ENCODE results near the gene LRPAP1. TPM values are rescaled to one million over a fixed set of nuclear protein-coding genes. Genes with fewer than 3 reads are reported as not detected.

The LRPAP1 gene
- polyA plus RNA-seq, 1 donor (not counting 4 experiments of a cell fraction or from before 2014, with no cell fraction given) = 121 TPM

DNA sequence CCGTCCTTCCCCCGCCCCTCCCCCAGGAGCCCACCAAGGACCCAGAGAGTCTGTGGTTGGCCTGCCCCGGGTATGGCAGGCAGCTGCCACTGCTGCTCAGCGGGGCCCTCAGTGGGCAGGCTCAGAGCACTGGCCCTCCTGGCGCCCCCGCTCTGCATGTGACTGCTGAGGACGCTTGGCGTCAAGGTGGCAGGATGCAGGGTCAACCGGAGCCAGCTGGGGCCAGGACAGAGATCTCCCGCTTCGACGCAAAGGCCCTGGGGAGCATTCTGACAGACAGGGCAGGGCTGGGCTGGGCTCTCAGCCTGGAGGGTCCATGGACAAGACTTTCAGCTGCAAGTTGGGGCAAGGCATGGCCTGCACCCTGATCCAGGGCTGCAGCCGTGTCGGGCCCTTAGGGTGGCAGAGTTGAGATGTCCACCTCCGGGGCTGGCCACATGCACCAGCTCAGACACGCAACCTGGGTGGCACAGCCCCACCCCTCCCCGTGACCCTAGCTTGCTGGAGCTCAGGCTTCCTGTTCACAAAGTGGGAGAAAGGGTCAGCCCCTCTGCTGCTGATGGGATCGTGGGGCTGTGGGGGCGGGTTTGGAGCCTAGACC, 30.3 kb downstream of the LRPAP1 start:
- DNase-seq (ENCODE audit: low read depth, low spot score) = no peak
- H3K9ac ChIP-seq (ENCODE audit: control insufficient read depth, extremely low read depth, insufficient read depth, low read length) = no peak overlapping the region
- dilution Hi-C loops (cut with MboI; ENCODE audit: extremely low pct_ligation_motif_present, low sequenced_read_pairs) = no loop called here
- no peaks in the 10 kb centered on the region for H4K20me1 ChIP-seq (ENCODE audit: control insufficient read depth, extremely low read depth, insufficient read depth, low read length)
- H3K36me3 ChIP-seq (ENCODE audit: control insufficient read depth in 2 of 2, extremely low read depth in 1 of 2, insufficient read depth in 2 of 2, low read length in 2 of 2) = peaks cover 4 to 10% of the 10 kb centered on the region in 2 experiments
- H3K79me2 ChIP-seq (ENCODE audit: control insufficient read depth, insufficient read depth, low read length) = peaks cover 4% of the 10 kb centered on the region
- H3K9me3 ChIP-seq (ENCODE audit: control insufficient read depth, low read depth, low read length) = no peaks in the 10 kb centered on the region
- no peak overlapping the region for H3K4me2 ChIP-seq (ENCODE audit: control insufficient read depth, extremely low read depth, insufficient read depth, low read depth, low read length)
- H2AFZ ChIP-seq (ENCODE audit: control insufficient read depth, low read length) = no peak overlapping the region
- no peaks in the 10 kb centered on the region for H3K4me1 ChIP-seq (ENCODE audit: control insufficient read depth, extremely low read depth, insufficient read depth, low read length)
- no peak for FAIRE-seq
- H3K27ac ChIP-seq (ENCODE audit: control insufficient read depth, insufficient read depth, low read length) = no peak overlapping the region
- H3K27me3 ChIP-seq (ENCODE audit: control insufficient read depth, extremely low read depth, insufficient read depth, low read length) = no peaks in the 10 kb centered on the region
- TF ChIP-seq, protein P1, sequence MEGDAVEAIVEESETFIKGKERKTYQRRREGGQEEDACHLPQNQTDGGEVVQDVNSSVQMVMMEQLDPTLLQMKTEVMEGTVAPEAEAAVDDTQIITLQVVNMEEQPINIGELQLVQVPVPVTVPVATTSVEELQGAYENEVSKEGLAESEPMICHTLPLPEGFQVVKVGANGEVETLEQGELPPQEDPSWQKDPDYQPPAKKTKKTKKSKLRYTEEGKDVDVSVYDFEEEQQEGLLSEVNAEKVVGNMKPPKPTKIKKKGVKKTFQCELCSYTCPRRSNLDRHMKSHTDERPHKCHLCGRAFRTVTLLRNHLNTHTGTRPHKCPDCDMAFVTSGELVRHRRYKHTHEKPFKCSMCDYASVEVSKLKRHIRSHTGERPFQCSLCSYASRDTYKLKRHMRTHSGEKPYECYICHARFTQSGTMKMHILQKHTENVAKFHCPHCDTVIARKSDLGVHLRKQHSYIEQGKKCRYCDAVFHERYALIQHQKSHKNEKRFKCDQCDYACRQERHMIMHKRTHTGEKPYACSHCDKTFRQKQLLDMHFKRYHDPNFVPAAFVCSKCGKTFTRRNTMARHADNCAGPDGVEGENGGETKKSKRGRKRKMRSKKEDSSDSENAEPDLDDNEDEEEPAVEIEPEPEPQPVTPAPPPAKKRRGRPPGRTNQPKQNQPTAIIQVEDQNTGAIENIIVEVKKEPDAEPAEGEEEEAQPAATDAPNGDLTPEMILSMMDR (optimal IDR thresholded peaks at IDR 0.05 in 1 of 3, IDR thresholded peaks at IDR 0.05 in 1 of 3, conservative IDR thresholded peaks at IDR 0.05 in 1 of 3; ENCODE audit: extremely low read depth in 1 of 3, insufficient read depth in 2 of 3, low read length in 3 of 3) = no peak
- TF ChIP-seq EZH2 (IDR thresholded peaks at IDR 0.05; ENCODE audit: low read length) = no peak
- H3K4me3 ChIP-seq (ENCODE audit: control insufficient read depth in 2 of 3, extremely low read depth in 1 of 3, insufficient read depth in 2 of 3, low read depth in 1 of 3, low read length in 3 of 3) = no peak overlapping the region
- H3K9me1 ChIP-seq (ENCODE audit: control insufficient read depth, extremely low read depth, insufficient read depth, low read length) = no peaks in the 10 kb centered on the region

DNA sequence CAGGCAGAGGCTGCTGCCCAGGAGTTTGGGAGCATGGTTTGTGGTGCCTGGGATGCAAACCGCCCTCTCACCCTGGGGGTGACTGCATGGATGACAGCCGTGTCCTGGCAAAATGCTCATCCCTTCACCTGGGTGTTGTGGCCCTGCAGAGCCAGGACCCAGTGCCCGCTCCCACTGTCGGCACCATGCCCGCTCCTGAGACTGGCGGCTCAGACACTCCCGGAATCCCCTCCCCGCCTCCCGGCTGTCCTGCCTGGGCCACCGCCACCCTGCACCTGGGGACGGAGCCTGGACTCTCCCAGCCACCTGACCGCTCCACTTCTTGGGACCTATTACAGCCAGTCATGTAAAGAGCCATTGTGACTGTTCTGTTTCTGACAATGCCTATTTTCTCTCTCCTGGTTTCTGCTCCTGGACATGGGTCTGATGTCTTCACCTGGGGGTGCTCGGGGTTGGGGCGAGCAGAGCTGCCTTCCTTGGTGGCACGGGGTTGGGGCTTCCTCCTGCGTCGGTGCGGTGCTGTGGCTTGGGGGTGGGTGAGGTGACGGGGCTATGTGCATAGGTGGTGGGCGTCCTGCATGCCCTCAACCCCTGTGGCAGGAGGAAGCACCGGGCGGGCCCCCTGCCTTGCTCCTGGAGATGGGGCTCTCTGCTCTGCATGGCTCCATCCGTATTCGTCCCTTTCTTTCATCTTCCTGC, 30.9 kb downstream of the LRPAP1 start:
- Histone ChIP-seq H3K27ac (ENCODE audit: control insufficient read depth, insufficient read depth, low read length) (no peak overlapping the region), H3K4me1 (ENCODE audit: control insufficient read depth, extremely low read depth, insufficient read depth, low read length) (no peaks in the 10 kb centered on the region), H3K4me3 (ENCODE audit: control insufficient read depth in 2 of 3, extremely low read depth in 1 of 3, insufficient read depth in 2 of 3, low read depth in 1 of 3, low read length in 3 of 3) (no peak overlapping the region), H3K9me1 (ENCODE audit: control insufficient read depth, extremely low read depth, insufficient read depth, low read length) (no peaks in the 10 kb centered on the region), H3K36me3 (ENCODE audit: control insufficient read depth in 2 of 2, extremely low read depth in 1 of 2, insufficient read depth in 2 of 2, low read length in 2 of 2) (peaks cover 4 to 10% of the 10 kb centered on the region in 2 experiments), H3K79me2 (ENCODE audit: control insufficient read depth, insufficient read depth, low read length) (peaks cover 4% of the 10 kb centered on the region), H4K20me1 (ENCODE audit: control insufficient read depth, extremely low read depth, insufficient read depth, low read length) (no peaks in the 10 kb centered on the region), H3K9me3 (ENCODE audit: control insufficient read depth, low read depth, low read length) (no peaks in the 10 kb centered on the region), H3K4me2 (ENCODE audit: control insufficient read depth, extremely low read depth, insufficient read depth, low read depth, low read length) (no peak overlapping the region), H3K27me3 (ENCODE audit: control insufficient read depth, extremely low read depth, insufficient read depth, low read length) (peaks cover 3% of the 10 kb centered on the region), H2AFZ (ENCODE audit: control insufficient read depth, low read length) (no peak overlapping the region), H3K9ac (ENCODE audit: control insufficient read depth, extremely low read depth, insufficient read depth, low read length) (no peak overlapping the region)
- FAIRE-seq (no peak), DNase-seq (ENCODE audit: low read depth, low spot score) (no peak)
- TF ChIP-seq, protein P1 (optimal IDR thresholded peaks at IDR 0.05 in 1 of 3, IDR thresholded peaks at IDR 0.05 in 1 of 3, conservative IDR thresholded peaks at IDR 0.05 in 1 of 3; ENCODE audit: extremely low read depth in 1 of 3, insufficient read depth in 2 of 3, low read length in 3 of 3) = no peak
- no peak for TF ChIP-seq EZH2 (IDR thresholded peaks at IDR 0.05; ENCODE audit: low read length)
- dilution Hi-C loops (cut with MboI; ENCODE audit: extremely low pct_ligation_motif_present, low sequenced_read_pairs) = no loop called here

All from keratinocyte (primary cell).